HG02610 (cell line): Measurements from ENCODE around the gene CYP2A13.
"Not testable (repeated sequence)": the region's sequence is repeated elsewhere in the genome, so short reads cannot be mapped to it uniquely, and the experiment has no call there.

Experiments
- ATAC-seq: cut with Tn5 transposase; IDR thresholded peaks from one replicate; pipeline ENCODE4 v1.9.1; 2021; ENCODE audit warnings: mild to moderate bottlenecking, moderate library complexity; ENCODE audit not compliant: unreplicated experiment

CYP2A13 gene

GRCh38 chr19:41116261-41116660, 28.0 kb downstream of the CYP2A13 start:
- ATAC-seq, result no peak

- ATAC-seq, result not testable (repeated sequence)
Measured at GRCh38 chr19:41120929-41121911, 33.0 kb downstream of the CYP2A13 start.

- ATAC-seq, result not testable (repeated sequence)
Measured at GRCh38 chr19:41122846-41123245, 34.6 kb downstream of the CYP2A13 start.

- ATAC-seq, result no peak
Measured at GRCh38 chr19:41123716-41124294, 35.6 kb downstream of the CYP2A13 start.

- ATAC-seq, result not testable (repeated sequence)
Measured at GRCh38 chr19:41126765-41127203, 38.5 kb downstream of the CYP2A13 start.

GRCh38 chr19:41127362-41127761, 39.1 kb downstream of the CYP2A13 start:
- not testable (repeated sequence) for ATAC-seq

- not testable (repeated sequence) for ATAC-seq
Measured at GRCh38 chr19:41127801-41128300, 39.6 kb downstream of the CYP2A13 start.

- ATAC-seq, result no peak
Measured at GRCh38 chr19:41128692-41129091, 40.4 kb downstream of the CYP2A13 start.

GRCh38 chr19:41131186-41131585, 42.9 kb downstream of the CYP2A13 start:
- no peak for ATAC-seq

- ATAC-seq, result no peak
Measured at GRCh38 chr19:41133260-41133659, 45.0 kb downstream of the CYP2A13 start.

GRCh38 chr19:41134616-41135015, 46.4 kb downstream of the CYP2A13 start:
- ATAC-seq, result no peak

- not testable (repeated sequence) for ATAC-seq
Measured at GRCh38 chr19:41135390-41136384, 47.4 kb downstream of the CYP2A13 start.

GRCh38 chr19:41136636-41137455, 48.6 kb downstream of the CYP2A13 start:
- ATAC-seq, result no peak

- ATAC-seq, result no peak
Measured at GRCh38 chr19:41144403-41144802, 56.2 kb downstream of the CYP2A13 start.
